ENCODE results near the gene CCDC171.

Gene CCDC171

GRCh38 chr9:16010221-16010620, 457.4 kb downstream of the CCDC171 start:
- no peak for DNase-seq

GRCh38 chr9:16012621-16013020, 459.8 kb downstream of the CCDC171 start:
- no peak for DNase-seq

GRCh38 chr9:16013366-16013765, 460.5 kb downstream of the CCDC171 start:
- no peak for DNase-seq

GRCh38 chr9:16013826-16014225, 461.0 kb downstream of the CCDC171 start:
- DNase-seq: no peak

- no peak for DNase-seq
Measured at GRCh38 chr9:16022228-16022627, 469.4 kb downstream of the CCDC171 start.

- no peak for DNase-seq
Measured at GRCh38 chr9:16023446-16023845, 470.6 kb downstream of the CCDC171 start.
